IgD-negative memory B cell (primary cell): ENCODE results near the gene PDE3A. TPM values are rescaled to one million over a fixed set of nuclear protein-coding genes. Genes with fewer than 3 reads are reported as not detected.

Experiments used
- H3K27ac Mint-ChIP-seq, 3 donors: one replicate each; pipeline ENCODE4 v1.8.0; 2020 to 2022; ENCODE audit warnings: mild to moderate bottlenecking in 3 of 3, mixed read lengths in 3 of 3, moderate library complexity in 1 of 3
- H3K27me3 Mint-ChIP-seq: one replicate; pipeline ENCODE4 v1.8.0; 2021; ENCODE audit warnings: mixed read lengths
- H3K36me3 Mint-ChIP-seq: one replicate; pipeline ENCODE4 v1.8.0; 2020; ENCODE audit warnings: mild to moderate bottlenecking, mixed read lengths
- H3K4me1 Mint-ChIP-seq, 3 donors: one replicate each; pipeline ENCODE4 v1.8.0; 2020 to 2022; ENCODE audit warnings: mixed read lengths in 3 of 3, mild to moderate bottlenecking in 1 of 3
- H3K4me3 Mint-ChIP-seq, 4 donors: one replicate each; pipeline ENCODE4 v1.8.0; 2020 to 2022; ENCODE audit warnings: mild to moderate bottlenecking in 4 of 4, mixed read lengths in 4 of 4, moderate library complexity in 3 of 4
- H3K9me3 Mint-ChIP-seq, 3 donors: one replicate each; pipeline ENCODE4 v1.8.0; 2020 to 2021; ENCODE audit warnings: mixed read lengths in 3 of 3, mild to moderate bottlenecking in 1 of 3
- polyA plus RNA-seq: library from polyadenylated mRNA; unstranded; fragments of 300-500 nt; fragmentation: Illumina TruSeq; gene quantifications from one replicate; pipeline ENCODE4 v1.2.3, GENCODE V29; 2021

PDE3A gene
- polyA plus RNA-seq, 1 donor from 2014 or later, result not detected

GRCh38 chr12:20448781-20449180 lies 80.4 kb downstream of the PDE3A start:
- Mint-ChIP-seq H3K4me1 (no peaks in the 10 kb centered on the region), H3K36me3 (no peaks in the 10 kb centered on the region), H3K27me3 (no peaks in the 10 kb centered on the region), H3K9me3 (peaks cover 0 to 10% (median 2%) of the 10 kb centered on the region in 3 donors), H3K27ac (no peak overlapping the region), H3K4me3 (no peak overlapping the region)

- no peak overlapping the region for H3K27ac Mint-ChIP-seq
- no peaks in the 10 kb centered on the region for H3K36me3 Mint-ChIP-seq
- no peaks in the 10 kb centered on the region for H3K27me3 Mint-ChIP-seq
- H3K4me1 Mint-ChIP-seq, result no peaks in the 10 kb centered on the region
- H3K9me3 Mint-ChIP-seq, result peaks cover under 1 to 7% (median 5%) of the 10 kb centered on the region in 3 donors
- H3K4me3 Mint-ChIP-seq, result no peak overlapping the region
Measured at GRCh38 chr12:20450591-20451180, 82.3 kb downstream of the PDE3A start.

GRCh38 chr12:20451761-20452160 lies 83.4 kb downstream of the PDE3A start:
- no peaks in the 10 kb centered on the region for H3K4me1 Mint-ChIP-seq
- H3K27ac Mint-ChIP-seq, result no peak overlapping the region
- no peaks in the 10 kb centered on the region for H3K36me3 Mint-ChIP-seq
- no peak overlapping the region for H3K4me3 Mint-ChIP-seq
- peaks cover 0 to 6% (median 5%) of the 10 kb centered on the region in 3 donors for H3K9me3 Mint-ChIP-seq
- H3K27me3 Mint-ChIP-seq, result no peaks in the 10 kb centered on the region

- no peak overlapping the region for H3K27ac Mint-ChIP-seq
- no peak overlapping the region for H3K4me3 Mint-ChIP-seq
- H3K4me1 Mint-ChIP-seq, result no peaks in the 10 kb centered on the region
- H3K9me3 Mint-ChIP-seq, result peaks cover 0 to 5% (median 2%) of the 10 kb centered on the region in 3 donors
- no peaks in the 10 kb centered on the region for H3K27me3 Mint-ChIP-seq
- H3K36me3 Mint-ChIP-seq, result no peaks in the 10 kb centered on the region
Measured at GRCh38 chr12:20452496-20453010, 84.2 kb downstream of the PDE3A start.

GRCh38 chr12:20453756-20454310 lies 85.5 kb downstream of the PDE3A start:
- peaks cover 0 to 5% (median 2%) of the 10 kb centered on the region in 3 donors for H3K9me3 Mint-ChIP-seq
- H3K27ac Mint-ChIP-seq, result no peak overlapping the region
- no peak overlapping the region for H3K4me3 Mint-ChIP-seq
- no peaks in the 10 kb centered on the region for H3K4me1 Mint-ChIP-seq
- H3K27me3 Mint-ChIP-seq, result no peaks in the 10 kb centered on the region
- H3K36me3 Mint-ChIP-seq, result no peaks in the 10 kb centered on the region

- no peaks in the 10 kb centered on the region for H3K4me1 Mint-ChIP-seq
- H3K27me3 Mint-ChIP-seq, result no peaks in the 10 kb centered on the region
- H3K9me3 Mint-ChIP-seq, result peaks cover 0 to 5% (median 2%) of the 10 kb centered on the region in 3 donors
- no peaks in the 10 kb centered on the region for H3K36me3 Mint-ChIP-seq
- no peak overlapping the region for H3K27ac Mint-ChIP-seq
- no peak overlapping the region for H3K4me3 Mint-ChIP-seq
Measured at GRCh38 chr12:20455001-20455706, 86.8 kb downstream of the PDE3A start.

GRCh38 chr12:20457582-20457981 lies 89.2 kb downstream of the PDE3A start:
- H3K27ac Mint-ChIP-seq, result no peak overlapping the region
- H3K27me3 Mint-ChIP-seq, result no peaks in the 10 kb centered on the region
- no peaks in the 10 kb centered on the region for H3K36me3 Mint-ChIP-seq
- H3K4me3 Mint-ChIP-seq, result no peak overlapping the region
- no peaks in the 10 kb centered on the region for H3K4me1 Mint-ChIP-seq
- H3K9me3 Mint-ChIP-seq, result peaks cover 0 to 5% (median 0%) of the 10 kb centered on the region in 3 donors

GRCh38 chr12:20458011-20458410 lies 89.7 kb downstream of the PDE3A start:
- Mint-ChIP-seq H3K36me3 (no peaks in the 10 kb centered on the region), H3K4me3 (no peak overlapping the region), H3K4me1 (no peaks in the 10 kb centered on the region), H3K9me3 (peaks cover 0 to 5% (median 0%) of the 10 kb centered on the region in 3 donors), H3K27me3 (no peaks in the 10 kb centered on the region), H3K27ac (no peak overlapping the region)

GRCh38 chr12:20459920-20460319 lies 91.6 kb downstream of the PDE3A start:
- H3K27me3 Mint-ChIP-seq, result no peaks in the 10 kb centered on the region
- no peaks in the 10 kb centered on the region for H3K4me1 Mint-ChIP-seq
- no peak overlapping the region for H3K4me3 Mint-ChIP-seq
- no peaks in the 10 kb centered on the region for H3K36me3 Mint-ChIP-seq
- H3K27ac Mint-ChIP-seq, result no peak overlapping the region
- peaks cover 0 to 5% (median 0%) of the 10 kb centered on the region in 3 donors for H3K9me3 Mint-ChIP-seq

- no peak overlapping the region for H3K4me3 Mint-ChIP-seq
- no peaks in the 10 kb centered on the region for H3K27me3 Mint-ChIP-seq
- H3K27ac Mint-ChIP-seq, result no peak overlapping the region
- H3K36me3 Mint-ChIP-seq, result no peaks in the 10 kb centered on the region
- no peaks in the 10 kb centered on the region for H3K9me3 Mint-ChIP-seq
- no peaks in the 10 kb centered on the region for H3K4me1 Mint-ChIP-seq
Measured at GRCh38 chr12:20460956-20461355, 92.6 kb downstream of the PDE3A start.

GRCh38 chr12:20463913-20464524 lies 95.7 kb downstream of the PDE3A start:
- Mint-ChIP-seq H3K9me3 (no peaks in the 10 kb centered on the region), H3K27ac (no peak overlapping the region), H3K36me3 (no peaks in the 10 kb centered on the region), H3K27me3 (no peaks in the 10 kb centered on the region), H3K4me3 (no peak overlapping the region), H3K4me1 (no peaks in the 10 kb centered on the region)

- H3K9me3 Mint-ChIP-seq, result peaks cover 0 to 7% (median 1%) of the 10 kb centered on the region in 3 donors
- no peak overlapping the region for H3K4me3 Mint-ChIP-seq
- H3K36me3 Mint-ChIP-seq, result no peaks in the 10 kb centered on the region
- no peaks in the 10 kb centered on the region for H3K27me3 Mint-ChIP-seq
- no peak overlapping the region for H3K27ac Mint-ChIP-seq
- no peaks in the 10 kb centered on the region for H3K4me1 Mint-ChIP-seq
Measured at GRCh38 chr12:20469300-20469699, 101.0 kb downstream of the PDE3A start.

- peaks cover 0 to 7% (median 1%) of the 10 kb centered on the region in 3 donors for H3K9me3 Mint-ChIP-seq
- H3K27ac Mint-ChIP-seq, result no peak overlapping the region
- H3K36me3 Mint-ChIP-seq, result no peaks in the 10 kb centered on the region
- H3K4me1 Mint-ChIP-seq, result no peaks in the 10 kb centered on the region
- no peaks in the 10 kb centered on the region for H3K27me3 Mint-ChIP-seq
- H3K4me3 Mint-ChIP-seq, result no peak overlapping the region
Measured at GRCh38 chr12:20469756-20470155, 101.4 kb downstream of the PDE3A start.

- no peaks in the 10 kb centered on the region for H3K4me1 Mint-ChIP-seq
- H3K9me3 Mint-ChIP-seq, result peaks cover 0 to 7% (median 1%) of the 10 kb centered on the region in 3 donors
- H3K27me3 Mint-ChIP-seq, result no peaks in the 10 kb centered on the region
- no peaks in the 10 kb centered on the region for H3K36me3 Mint-ChIP-seq
- no peak overlapping the region for H3K4me3 Mint-ChIP-seq
- H3K27ac Mint-ChIP-seq, result no peak overlapping the region
Measured at GRCh38 chr12:20472102-20472782, 103.9 kb downstream of the PDE3A start.

GRCh38 chr12:20473133-20473532 lies 104.8 kb downstream of the PDE3A start:
- Mint-ChIP-seq H3K27me3 (no peaks in the 10 kb centered on the region), H3K27ac (no peak overlapping the region), H3K4me1 (no peaks in the 10 kb centered on the region), H3K9me3 (peaks cover 0 to 7% (median 1%) of the 10 kb centered on the region in 3 donors), H3K36me3 (no peaks in the 10 kb centered on the region), H3K4me3 (no peak overlapping the region)
